Neuron (in vitro differentiated cells): ENCODE data around the gene FSTL4.
"Not testable (repeated sequence)": the region's sequence is repeated elsewhere in the genome, so short reads cannot be mapped to it uniquely, and the experiment has no call there.

Source experiments
- H2AFZ ChIP-seq: one replicate; pipeline ENCODE4 v1.6.1; 2013; ENCODE audit warnings: low read depth, mild to moderate bottlenecking, inconsistent platforms, low read length, moderate library complexity
- H3K27me3 ChIP-seq: one replicate; pipeline ENCODE4 v1.6.1; 2013; ENCODE audit warnings: low read length; ENCODE audit not compliant: insufficient read depth
- H3K36me3 ChIP-seq: one replicate; pipeline ENCODE4 v1.6.1; 2013; ENCODE audit warnings: low read length; ENCODE audit not compliant: insufficient read depth
- H3K4me1 ChIP-seq: one replicate; pipeline ENCODE4 v1.6.1; 2013; ENCODE audit warnings: low read length; ENCODE audit not compliant: insufficient read depth
- H3K4me3 ChIP-seq: 2 replicates; pipeline ENCODE4 v1.5.1; 2013; ENCODE audit warnings: mild to moderate bottlenecking, low read length, moderate library complexity
- H3K9me3 ChIP-seq: one replicate; pipeline ENCODE4 v1.6.1; 2013; ENCODE audit warnings: low read length

Gene FSTL4

DNA sequence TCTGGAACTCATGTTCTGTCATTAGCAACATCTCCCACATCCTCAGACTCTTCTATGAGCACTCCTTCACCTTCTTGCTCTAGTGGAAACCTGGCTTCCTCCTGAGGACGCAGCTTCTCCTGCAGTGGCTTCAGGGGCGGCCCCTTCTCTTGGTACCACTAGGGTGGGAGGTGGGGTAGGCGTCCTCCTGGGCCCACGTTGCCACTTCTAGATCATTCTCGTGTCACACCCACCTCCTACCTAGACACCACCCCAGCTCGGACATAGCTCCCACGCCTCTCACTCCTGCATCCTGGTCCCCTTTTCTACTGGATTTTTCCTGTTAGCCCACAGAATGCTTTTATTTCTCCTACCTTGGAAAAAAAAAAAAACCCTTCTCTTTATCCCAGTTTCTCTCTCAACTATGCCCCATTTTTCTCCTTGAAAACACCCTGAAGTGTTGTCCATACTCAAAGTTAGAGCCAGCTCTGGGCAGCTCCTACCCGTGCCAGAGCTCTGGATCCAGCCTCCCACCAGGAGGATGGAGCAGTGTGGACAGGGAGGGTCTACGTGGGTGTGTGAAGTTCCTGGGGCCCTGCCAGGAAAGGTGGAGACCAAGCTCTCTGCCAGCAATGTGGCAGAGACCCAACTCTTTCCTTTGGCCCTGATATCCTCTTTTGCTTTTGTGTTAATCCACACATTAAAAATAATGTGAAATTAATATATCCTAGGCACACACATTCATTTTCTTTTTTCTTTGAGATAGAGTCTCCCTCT lies 381.3 kb downstream of the FSTL4 start:
- Histone ChIP-seq H3K27me3 (no peaks in the 10 kb centered on the region), H3K36me3 (no peaks in the 10 kb centered on the region), H3K4me1 (no peaks in the 10 kb centered on the region), H2AFZ (no peak overlapping the region), H3K4me3 (no peak overlapping the region), H3K9me3 (no peaks in the 10 kb centered on the region)

DNA sequence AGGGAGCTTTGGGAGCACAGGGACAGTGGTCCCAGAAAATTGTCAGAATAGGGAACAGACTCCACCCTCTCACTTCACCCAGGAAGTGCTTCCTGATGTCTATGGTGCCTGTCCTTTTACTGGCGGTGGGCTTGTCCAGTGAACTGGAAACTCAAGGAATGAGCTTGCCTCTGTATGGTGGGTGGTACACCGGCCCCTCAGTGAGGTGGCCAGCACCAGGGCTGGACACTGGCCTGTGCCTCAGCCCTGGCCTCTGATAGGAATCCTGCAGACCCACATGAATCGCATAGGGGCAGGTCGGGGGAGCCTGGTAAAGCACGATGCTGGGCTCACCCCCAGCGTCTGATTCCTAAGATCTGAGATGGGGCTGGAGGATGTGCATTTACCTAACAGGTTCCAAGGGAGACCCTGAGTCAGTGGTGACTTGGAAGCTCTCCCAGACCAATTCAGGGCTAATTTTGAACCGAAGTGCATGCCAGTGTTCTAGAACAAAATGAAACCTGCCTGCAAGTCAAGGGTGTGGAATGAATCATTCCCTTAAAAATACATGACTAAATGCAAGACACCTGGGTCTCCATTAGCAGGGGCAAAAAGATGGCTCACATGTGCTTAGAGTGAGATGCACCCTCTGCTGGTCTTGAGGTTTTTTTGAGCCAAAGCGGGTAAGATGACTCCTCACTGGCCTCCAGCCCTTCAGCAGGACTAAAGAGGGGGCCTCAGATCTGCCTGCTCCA lies 382.2 kb downstream of the FSTL4 start:
- Histone ChIP-seq H3K9me3 (no peaks in the 10 kb centered on the region), H3K27me3 (no peaks in the 10 kb centered on the region), H3K4me3 (no peak overlapping the region), H3K4me1 (no peaks in the 10 kb centered on the region), H3K36me3 (no peaks in the 10 kb centered on the region), H2AFZ (no peak overlapping the region)

DNA sequence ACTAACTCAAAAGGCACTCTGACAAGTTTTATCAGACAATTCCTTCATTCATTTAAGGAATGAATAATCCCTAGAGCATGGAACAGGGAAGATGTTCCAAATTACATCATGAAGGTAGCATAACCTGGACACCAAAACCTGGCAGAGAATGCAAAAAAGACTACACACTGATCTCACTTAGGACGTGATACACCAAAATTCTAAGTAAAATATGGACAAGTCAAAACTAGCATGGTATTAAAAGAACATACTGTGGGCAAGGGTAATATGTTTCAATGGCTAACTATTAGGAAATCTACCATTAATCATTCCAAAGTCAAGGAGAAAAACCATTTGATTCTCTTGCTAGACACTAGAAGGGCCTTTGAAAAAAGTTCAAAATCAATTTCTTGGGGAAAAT lies 384.0 kb downstream of the FSTL4 start:
- Histone ChIP-seq H3K27me3 (no peaks in the 10 kb centered on the region), H3K36me3 (no peaks in the 10 kb centered on the region), H3K4me1 (no peaks in the 10 kb centered on the region), H3K4me3 (no peak overlapping the region), H3K9me3 (no peaks in the 10 kb centered on the region), H2AFZ (no peak overlapping the region)

DNA sequence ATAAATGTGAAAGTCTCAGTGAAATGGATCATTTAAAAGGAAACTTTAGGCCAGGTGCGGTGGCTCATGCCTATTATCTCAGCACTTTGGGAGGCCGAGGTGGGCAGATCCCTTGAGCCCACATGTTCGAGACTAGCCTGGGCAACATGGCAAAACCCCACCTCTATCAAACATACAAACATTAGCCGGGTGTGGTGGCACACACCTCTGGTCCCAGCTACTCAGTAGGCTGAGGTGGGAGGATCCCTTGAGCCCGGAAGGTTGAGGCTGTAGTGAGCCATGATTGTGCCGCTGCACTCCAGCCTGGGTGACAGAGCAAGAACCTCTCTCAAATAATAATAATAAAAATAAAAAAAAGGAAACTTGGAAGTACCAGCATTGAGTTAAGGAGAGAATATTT lies 384.4 kb downstream of the FSTL4 start:
- Histone ChIP-seq H3K4me3 (no peak overlapping the region), H3K9me3 (no peaks in the 10 kb centered on the region), H3K36me3 (no peaks in the 10 kb centered on the region), H3K27me3 (no peaks in the 10 kb centered on the region), H2AFZ (no peak overlapping the region), H3K4me1 (no peaks in the 10 kb centered on the region)

DNA sequence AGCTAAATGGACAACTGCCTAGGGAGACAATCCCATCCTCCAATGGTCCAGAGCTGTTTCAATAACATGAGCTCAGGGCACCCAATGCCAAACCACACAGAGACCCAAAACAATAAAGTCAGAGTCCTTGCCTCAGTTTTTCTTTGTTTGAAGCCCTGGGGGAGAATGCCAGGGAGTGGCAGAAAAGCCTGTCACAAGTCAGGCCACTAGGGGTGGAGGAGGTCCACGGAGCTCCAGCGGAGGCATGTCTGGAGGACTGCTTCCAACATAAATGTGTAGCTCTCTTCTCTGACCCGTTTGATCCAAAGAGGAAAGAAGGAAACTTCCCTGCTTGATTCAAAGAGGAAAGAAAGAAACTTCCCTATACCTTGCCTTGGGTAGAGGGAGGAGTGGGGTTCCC lies 385.3 kb downstream of the FSTL4 start:
- Histone ChIP-seq H3K36me3 (no peaks in the 10 kb centered on the region), H3K4me1 (no peaks in the 10 kb centered on the region), H2AFZ (no peak overlapping the region), H3K27me3 (no peaks in the 10 kb centered on the region), H3K9me3 (no peaks in the 10 kb centered on the region), H3K4me3 (no peak overlapping the region)

DNA sequence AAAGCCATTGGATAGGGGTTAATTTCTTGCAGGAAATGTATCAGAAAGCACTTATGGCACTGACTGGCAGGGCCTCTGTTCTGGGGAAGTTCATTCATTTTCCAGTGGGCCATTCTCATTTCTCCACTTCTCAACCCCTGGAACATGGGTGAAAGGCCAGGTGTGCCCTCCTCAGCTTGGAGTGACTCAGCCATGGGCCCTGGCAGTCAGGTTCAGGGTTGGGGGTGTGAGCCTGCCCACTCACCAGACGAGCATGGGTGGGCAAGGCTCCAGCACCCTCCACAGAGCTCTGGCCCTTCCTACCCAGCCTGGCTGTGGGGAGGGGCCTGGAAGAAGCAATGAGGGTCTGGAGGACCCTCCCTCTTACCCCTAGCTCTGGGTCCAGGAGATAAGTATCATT lies 386.2 kb downstream of the FSTL4 start:
- no peaks in the 10 kb centered on the region for H3K9me3 ChIP-seq
- H3K27me3 ChIP-seq = no peaks in the 10 kb centered on the region

DNA sequence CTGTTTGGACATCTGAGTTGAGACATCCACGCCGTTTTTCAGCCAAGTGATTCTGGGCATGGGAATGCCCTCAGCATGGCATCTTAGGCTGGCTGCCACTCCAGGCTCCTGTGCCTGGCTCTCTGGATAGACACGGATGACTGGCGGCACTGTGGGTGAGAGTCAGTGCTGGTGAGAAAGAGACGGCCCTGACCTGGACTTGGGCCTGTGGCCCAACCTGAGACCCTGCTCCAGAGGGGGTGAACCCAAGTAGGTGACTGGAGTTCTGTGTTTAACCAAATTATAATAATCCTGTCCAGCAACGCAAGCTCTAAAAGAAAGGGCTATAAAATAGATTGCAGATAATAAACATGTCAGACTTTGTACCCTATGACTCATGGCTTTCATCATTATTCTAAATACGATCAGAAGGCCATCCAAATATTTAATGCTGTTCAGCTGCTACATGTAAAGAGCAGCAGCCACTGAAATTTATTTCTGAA lies 386.6 kb downstream of the FSTL4 start:
- no peaks in the 10 kb centered on the region for H3K9me3 ChIP-seq

More for the DNA sequence above, 386.2 kb downstream of the FSTL4 start:
- Histone ChIP-seq H3K36me3 (no peaks in the 10 kb centered on the region), H3K4me3 (no peak overlapping the region), H3K4me1 (no peaks in the 10 kb centered on the region), H2AFZ (no peak overlapping the region)

DNA sequence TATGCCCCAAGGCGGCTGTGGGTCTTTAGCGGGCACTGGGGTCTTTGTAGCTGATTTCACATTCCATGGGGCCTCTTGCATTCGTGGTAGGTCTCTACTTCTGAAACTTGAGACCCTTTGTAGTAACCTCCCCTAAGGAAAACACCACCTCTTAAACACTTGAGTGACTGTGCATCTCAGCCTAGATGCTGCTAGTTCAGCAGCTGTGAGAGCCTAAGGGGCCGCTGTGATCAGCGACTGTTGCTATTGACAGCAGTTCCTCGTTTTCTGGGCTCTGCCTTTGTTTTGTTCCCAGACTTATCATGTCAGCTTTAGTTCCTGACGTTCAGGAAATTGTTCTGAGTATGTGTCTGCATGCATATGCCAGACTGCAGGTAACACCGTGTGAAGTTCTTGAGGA lies 389.4 kb downstream of the FSTL4 start:
- Histone ChIP-seq H3K9me3 (no peaks in the 10 kb centered on the region), H3K36me3 (no peaks in the 10 kb centered on the region), H2AFZ (no peak overlapping the region), H3K4me1 (no peaks in the 10 kb centered on the region), H3K4me3 (no peak overlapping the region), H3K27me3 (no peaks in the 10 kb centered on the region)

More for the DNA sequence above, 386.6 kb downstream of the FSTL4 start:
- Histone ChIP-seq H2AFZ (no peak overlapping the region), H3K4me3 (no peak overlapping the region), H3K4me1 (no peaks in the 10 kb centered on the region), H3K27me3 (no peaks in the 10 kb centered on the region), H3K36me3 (no peaks in the 10 kb centered on the region)

DNA sequence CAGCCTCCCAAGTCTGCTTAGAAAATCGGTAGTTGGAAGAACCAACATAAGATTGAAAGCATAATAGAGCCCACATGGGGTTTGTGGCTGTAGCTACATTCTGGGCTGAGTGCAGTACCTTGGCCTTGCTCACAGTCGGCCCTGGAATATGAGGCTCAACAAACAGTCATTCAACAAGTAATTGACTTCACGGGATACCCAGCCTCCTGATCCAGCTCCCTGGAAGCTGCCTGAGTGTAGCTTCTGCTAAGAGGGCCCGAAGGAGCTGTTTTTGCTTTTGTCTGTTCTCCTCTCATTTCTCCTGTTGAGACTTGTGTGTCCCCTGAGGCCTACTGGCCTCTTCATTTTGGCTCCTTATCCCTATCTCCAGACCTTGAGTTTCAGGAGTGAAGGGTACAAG lies 389.8 kb downstream of the FSTL4 start:
- no peaks in the 10 kb centered on the region for H3K4me1 ChIP-seq
- no peak overlapping the region for H3K4me3 ChIP-seq
- H3K27me3 ChIP-seq = peaks cover 2% of the 10 kb centered on the region

DNA sequence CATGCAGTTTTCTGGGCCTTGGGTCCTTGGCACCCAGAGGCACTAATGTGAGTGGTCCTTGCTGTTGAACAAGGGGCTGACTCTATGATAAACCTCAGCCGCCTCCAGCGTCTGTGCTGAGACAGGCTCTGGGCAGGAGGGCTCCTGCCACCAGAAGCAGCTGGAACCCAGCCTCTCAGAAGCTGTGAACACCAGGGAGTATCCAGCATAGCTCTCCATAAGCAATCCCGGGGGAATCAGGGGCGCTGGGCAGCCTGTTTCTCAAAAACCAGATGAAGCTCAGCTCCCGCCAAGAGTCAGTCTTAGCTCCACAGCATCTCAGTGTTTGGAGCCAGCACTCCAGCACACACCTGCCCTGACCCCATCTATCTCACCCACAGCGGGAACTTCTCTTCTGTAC lies 390.3 kb downstream of the FSTL4 start:
- Histone ChIP-seq H3K4me1 (no peaks in the 10 kb centered on the region), H3K27me3 (peaks cover 5% of the 10 kb centered on the region), H3K9me3 (no peaks in the 10 kb centered on the region), H2AFZ (no peak overlapping the region), H3K36me3 (no peaks in the 10 kb centered on the region), H3K4me3 (no peak overlapping the region)

More for the DNA sequence above, 389.8 kb downstream of the FSTL4 start:
- Histone ChIP-seq H3K9me3 (no peaks in the 10 kb centered on the region), H3K36me3 (no peaks in the 10 kb centered on the region), H2AFZ (no peak overlapping the region)

DNA sequence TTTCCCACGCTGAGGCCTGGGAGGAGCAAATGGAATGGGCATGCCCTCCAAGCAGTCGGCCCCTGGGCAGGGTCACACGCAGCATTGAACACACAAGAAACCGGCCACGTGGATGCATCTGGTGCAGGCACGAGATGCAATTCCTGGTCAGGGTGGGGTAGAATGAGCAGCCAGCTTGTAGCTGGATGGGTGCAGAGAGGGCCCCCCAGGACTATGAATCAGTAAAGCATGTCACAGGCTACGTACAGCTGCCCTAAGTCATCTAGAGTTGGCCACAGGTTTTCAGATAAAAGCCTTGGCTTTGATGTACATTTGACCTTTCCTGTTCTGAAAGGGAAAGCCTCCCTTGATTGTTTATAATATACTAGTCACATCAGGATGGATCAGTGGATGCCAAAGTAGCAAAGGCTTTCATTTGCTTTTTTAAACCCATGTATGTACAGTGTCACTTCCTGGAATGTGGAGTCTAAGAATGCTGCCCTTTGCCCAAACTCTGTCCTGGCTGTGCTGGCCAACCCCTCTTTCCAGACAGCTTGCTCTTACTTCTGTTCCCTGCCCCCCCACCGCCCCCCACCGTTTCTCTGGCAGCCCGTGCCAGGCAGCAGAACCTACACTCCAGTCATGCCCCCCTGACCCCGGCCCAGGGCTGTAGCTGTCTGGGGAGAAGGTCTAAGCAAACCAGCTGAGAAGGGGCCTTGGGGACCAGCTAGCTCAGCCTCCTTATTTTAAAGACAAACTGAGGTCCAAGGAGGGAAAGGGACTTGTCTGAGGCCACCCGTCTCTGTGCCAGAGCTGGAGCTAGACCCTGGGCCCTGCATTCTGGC lies 391.3 kb downstream of the FSTL4 start:
- Histone ChIP-seq H3K27me3 (peaks cover 5% of the 10 kb centered on the region), H3K4me1 (no peaks in the 10 kb centered on the region), H3K4me3 (no peak overlapping the region)

DNA sequence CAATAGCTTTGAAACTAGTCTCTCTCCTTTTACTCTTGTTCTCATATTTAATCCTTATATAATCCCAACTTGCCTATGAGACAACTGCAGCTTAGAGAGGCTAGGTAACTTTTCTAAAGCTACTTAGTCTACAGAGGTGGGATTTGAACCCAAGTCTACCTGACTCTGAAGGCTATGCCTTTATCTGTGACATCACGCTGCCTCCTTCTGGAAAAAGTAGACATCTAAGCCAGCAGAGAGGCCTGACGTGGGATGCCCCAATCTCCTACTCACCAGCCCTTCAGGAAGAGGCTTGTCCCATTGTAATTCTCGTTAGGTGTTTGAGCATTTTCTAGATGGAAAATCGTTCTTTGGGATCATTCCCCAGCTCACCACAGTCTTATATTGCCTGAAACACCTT lies 393.0 kb downstream of the FSTL4 start:
- no peaks in the 10 kb centered on the region for H3K4me1 ChIP-seq
- no peaks in the 10 kb centered on the region for H3K36me3 ChIP-seq
- no peaks in the 10 kb centered on the region for H3K9me3 ChIP-seq
- H3K4me3 ChIP-seq = no peak overlapping the region
- peaks cover 5% of the 10 kb centered on the region for H3K27me3 ChIP-seq
- H2AFZ ChIP-seq = no peak overlapping the region

More for the DNA sequence above, 391.3 kb downstream of the FSTL4 start:
- H2AFZ ChIP-seq = no peak overlapping the region
- H3K9me3 ChIP-seq = no peaks in the 10 kb centered on the region
- no peaks in the 10 kb centered on the region for H3K36me3 ChIP-seq

DNA sequence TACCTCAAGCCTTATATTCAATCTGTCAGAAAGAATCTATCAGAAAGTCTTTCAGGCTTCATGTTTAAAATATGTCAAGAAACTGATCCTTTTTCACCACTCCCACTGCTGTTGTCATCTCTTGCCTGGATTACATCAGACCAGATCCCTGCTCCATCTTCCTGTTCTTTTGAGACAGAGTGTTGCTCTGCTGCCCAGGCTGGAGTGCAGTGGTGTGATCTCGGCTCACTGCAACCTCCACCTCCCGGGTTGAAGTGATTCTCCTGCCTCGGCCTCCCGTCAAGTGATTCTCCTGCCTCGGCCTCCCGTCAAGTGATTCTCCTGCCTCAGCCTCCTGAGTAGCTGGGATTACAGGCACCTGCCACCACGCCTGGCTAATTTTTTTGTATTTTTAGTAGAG lies 396.2 kb downstream of the FSTL4 start:
- H3K36me3 ChIP-seq, H3K4me1 ChIP-seq, H3K9me3 ChIP-seq, H2AFZ ChIP-seq, H3K4me3 ChIP-seq, H3K27me3 ChIP-seq: not testable (repeated sequence)
